Neural cell (in vitro differentiated cells): Measurements from ENCODE around the gene BHMT2. TPM values are rescaled to one million over a fixed set of nuclear protein-coding genes. Genes with fewer than 3 reads are reported as not detected.

Source experiments
- polyA plus RNA-seq: library from polyadenylated mRNA; depleted of rRNA; stranded (reverse); fragments of >200 nt; gene quantifications from 2 replicates; pipeline ENCODE4 v1.2.3, GENCODE V29; 2014

The BHMT2 gene
- polyA plus RNA-seq, 1 donor from 2014 or later: not detected

Other genes with a start within 250 kb of the BHMT2 start
- 4.9 and 8.7 TPM in 2 replicates for gene ARSB, start 84.5 kb upstream of the BHMT2 start, polyA plus RNA-seq
- 0.70 and 0.93 TPM in 2 replicates for gene DMGDH, start 93 bp upstream of the BHMT2 start, polyA plus RNA-seq
- gene BHMT, start 42.0 kb downstream of the BHMT2 start, polyA plus RNA-seq: not detected in 2 replicates
- gene JMY, start 166.4 kb downstream of the BHMT2 start, polyA plus RNA-seq: 16.1 and 19.3 TPM in 2 replicates